ENCODE measurements around the gene MCM6. TPM values are rescaled to one million over a fixed set of nuclear protein-coding genes. Genes with fewer than 3 reads are reported as not detected.

Gene MCM6
- 196 and 197 TPM in 2 replicates for total RNA-seq

- Mint-ChIP-seq H3K9me3 (no peaks in the 10 kb centered on the region), H3K27ac (peak within 1 kb of the TSS; percentile 97), H3K27me3 (peaks cover 2% of the 10 kb centered on the region), H3K36me3 (ENCODE audit: low read depth) (peaks cover 36% of the 10 kb centered on the region), H3K4me1 (peaks cover 31% of the 10 kb centered on the region), H3K4me3 (peak within 1 kb of the TSS; percentile 83)
- DNase-seq = peak; percentile 100
- intact Hi-C loops (cut with micrococcal nuclease) = loop anchor here (1.0 to 2.0 kb wide), 5 partner anchors 109 to 957 kb away; partner anchors contain the start of genes DARS1, R3HDM1, UBXN4 and ZRANB3
Observed at GRCh38 chr2:135876066-135876711, at the start of gene MCM6. Gene MCM6, minus strand, starts transcription at chr2:135876443. Its CDS starts 78 bp downstream, at chr2:135876365.

GRCh38 chr2:135925571-135925970 lies 49.3 kb upstream of the MCM6 start:
- Mint-ChIP-seq H3K4me3 (no peak overlapping the region), H3K27ac (no peak overlapping the region), H3K4me1 (peaks cover 4% of the 10 kb centered on the region), H3K9me3 (no peaks in the 10 kb centered on the region), H3K27me3 (no peaks in the 10 kb centered on the region), H3K36me3 (ENCODE audit: low read depth) (peaks cover 49% of the 10 kb centered on the region)
- DNase-seq = no peak
- intact Hi-C loops (cut with micrococcal nuclease) = no loop called here

- Mint-ChIP-seq H3K4me3 (no peak overlapping the region), H3K9me3 (no peaks in the 10 kb centered on the region), H3K27me3 (no peaks in the 10 kb centered on the region), H3K36me3 (ENCODE audit: low read depth) (peaks cover 20% of the 10 kb centered on the region), H3K27ac (no peak overlapping the region), H3K4me1 (peaks cover 12% of the 10 kb centered on the region)
- peak; percentile 72 for DNase-seq
- intact Hi-C loops (cut with micrococcal nuclease) = loop anchor here (1.0 to 10.0 kb wide), 5 partner anchors 141 to 507 kb away; no protein-coding TSS in a partner anchor
Observed at GRCh38 chr2:135916207-135916606, 40.0 kb upstream of the MCM6 start.

DNA sequence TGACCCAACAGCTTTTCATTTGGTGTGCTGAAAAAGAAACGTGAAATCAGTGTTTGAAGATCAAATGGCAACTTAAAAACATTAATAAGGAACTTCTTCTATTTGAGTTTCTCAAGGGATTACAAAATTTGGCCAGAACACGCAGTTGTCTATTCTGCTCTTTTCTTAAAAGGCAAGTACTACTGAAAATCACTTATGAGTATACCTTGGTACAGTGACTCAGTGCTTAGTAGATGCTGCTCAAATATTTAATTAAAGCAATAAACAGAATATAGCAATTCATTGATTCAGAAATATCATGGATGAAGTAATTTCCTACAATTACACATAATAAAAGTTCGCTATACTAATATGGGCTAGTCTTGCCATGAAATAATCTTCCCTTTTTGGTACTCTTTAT lies 38.2 kb upstream of the MCM6 start:
- H3K9me3 Mint-ChIP-seq = no peaks in the 10 kb centered on the region
- H3K4me3 Mint-ChIP-seq = no peak overlapping the region
- H3K36me3 Mint-ChIP-seq (ENCODE audit: low read depth) = peaks cover 24% of the 10 kb centered on the region
- H3K27me3 Mint-ChIP-seq = no peaks in the 10 kb centered on the region
- peaks cover 17% of the 10 kb centered on the region for H3K4me1 Mint-ChIP-seq
- intact Hi-C loops (cut with micrococcal nuclease) = loop anchor here (5.0 to 10.0 kb wide), 5 partner anchors 52 to 413 kb away; no protein-coding TSS in a partner anchor
- H3K27ac Mint-ChIP-seq = no peak overlapping the region
- DNase-seq = no peak

DNA sequence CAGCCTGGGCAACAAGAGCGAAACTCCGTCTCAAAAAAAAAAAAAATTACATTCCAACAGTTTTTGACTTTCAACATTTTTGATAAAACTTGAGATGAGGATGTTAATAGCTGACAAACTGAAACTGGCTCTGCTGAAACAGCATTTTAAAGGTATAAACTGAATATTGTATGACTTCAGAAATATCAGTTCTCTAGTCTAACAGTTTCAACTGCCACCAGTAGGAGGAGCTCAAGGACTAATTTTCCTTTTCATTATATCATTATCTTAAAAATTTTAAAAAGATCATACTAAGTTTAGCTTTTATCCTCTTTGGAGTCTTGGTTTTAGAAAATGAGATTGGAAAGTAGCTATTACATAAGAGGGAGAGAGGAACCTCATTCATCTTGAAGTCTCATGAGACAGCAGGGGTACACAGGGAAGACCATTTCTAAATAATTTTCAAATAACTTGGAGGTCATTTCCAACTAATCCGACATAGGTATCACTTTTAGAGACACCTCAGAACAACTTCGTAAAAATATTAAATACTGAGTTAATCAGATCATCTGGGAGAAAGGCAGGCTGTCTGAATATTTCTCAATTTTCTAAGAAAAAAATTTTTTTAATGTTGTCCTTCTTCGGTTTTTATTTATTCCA lies 37.6 kb upstream of the MCM6 start:
- H3K4me3 Mint-ChIP-seq = no peak overlapping the region
- intact Hi-C loops (cut with micrococcal nuclease) = loop anchor here (1.0 to 10.0 kb wide), 7 partner anchors 52 to 468 kb away; no protein-coding TSS in a partner anchor
- no peaks in the 10 kb centered on the region for H3K9me3 Mint-ChIP-seq
- H3K4me1 Mint-ChIP-seq = peaks cover 18% of the 10 kb centered on the region
- peak; percentile 86 for DNase-seq
- H3K27me3 Mint-ChIP-seq = no peaks in the 10 kb centered on the region
- H3K27ac Mint-ChIP-seq = no peak overlapping the region
- peaks cover 26% of the 10 kb centered on the region for H3K36me3 Mint-ChIP-seq (ENCODE audit: low read depth)

- Mint-ChIP-seq H3K4me1 (peaks cover 9% of the 10 kb centered on the region), H3K27me3 (no peaks in the 10 kb centered on the region), H3K27ac (peak overlapping the region; percentile 27), H3K9me3 (no peaks in the 10 kb centered on the region), H3K4me3 (no peak overlapping the region), H3K36me3 (ENCODE audit: low read depth) (peaks cover 48% of the 10 kb centered on the region)
- intact Hi-C loops (cut with micrococcal nuclease) = loop anchor here (5.0 to 10.0 kb wide), 5 partner anchors 48 to 417 kb away; no protein-coding TSS in a partner anchor
- DNase-seq = no peak
Observed at GRCh38 chr2:135909976-135910375, 33.7 kb upstream of the MCM6 start.

GRCh38 chr2:135905679-135906078 lies 29.4 kb upstream of the MCM6 start:
- peaks cover 52% of the 10 kb centered on the region for H3K36me3 Mint-ChIP-seq (ENCODE audit: low read depth)
- H3K4me3 Mint-ChIP-seq = no peak overlapping the region
- H3K4me1 Mint-ChIP-seq = peaks cover 9% of the 10 kb centered on the region
- no peak overlapping the region for H3K27ac Mint-ChIP-seq
- H3K27me3 Mint-ChIP-seq = no peaks in the 10 kb centered on the region
- intact Hi-C loops (cut with micrococcal nuclease) = no loop called here
- H3K9me3 Mint-ChIP-seq = no peaks in the 10 kb centered on the region
- no peak for DNase-seq

- H3K9me3 Mint-ChIP-seq = no peaks in the 10 kb centered on the region
- intact Hi-C loops (cut with micrococcal nuclease) = no loop called here
- no peak overlapping the region for H3K27ac Mint-ChIP-seq
- H3K4me3 Mint-ChIP-seq = no peak overlapping the region
- H3K4me1 Mint-ChIP-seq = peaks cover 4% of the 10 kb centered on the region
- H3K27me3 Mint-ChIP-seq = no peaks in the 10 kb centered on the region
- DNase-seq = no peak
- H3K36me3 Mint-ChIP-seq (ENCODE audit: low read depth) = peaks cover 44% of the 10 kb centered on the region
Observed at GRCh38 chr2:135904341-135904989, 28.2 kb upstream of the MCM6 start.

GRCh38 chr2:135903650-135904049 lies 27.4 kb upstream of the MCM6 start:
- peaks cover 44% of the 10 kb centered on the region for H3K36me3 Mint-ChIP-seq (ENCODE audit: low read depth)
- intact Hi-C loops (cut with micrococcal nuclease) = no loop called here
- H3K27ac Mint-ChIP-seq = no peak overlapping the region

GRCh38 chr2:135899567-135899966 lies 23.3 kb upstream of the MCM6 start:
- Mint-ChIP-seq H3K27ac (no peak overlapping the region), H3K9me3 (no peaks in the 10 kb centered on the region), H3K36me3 (ENCODE audit: low read depth) (peaks cover 23% of the 10 kb centered on the region), H3K27me3 (no peaks in the 10 kb centered on the region), H3K4me1 (peaks cover 4% of the 10 kb centered on the region), H3K4me3 (no peak overlapping the region)
- DNase-seq = peak; percentile 39
- intact Hi-C loops (cut with micrococcal nuclease) = no loop called here

More at GRCh38 chr2:135903650-135904049, 27.4 kb upstream of the MCM6 start:
- no peak for DNase-seq
- no peaks in the 10 kb centered on the region for H3K9me3 Mint-ChIP-seq
- H3K4me3 Mint-ChIP-seq = no peak overlapping the region
- no peaks in the 10 kb centered on the region for H3K27me3 Mint-ChIP-seq
- peaks cover 4% of the 10 kb centered on the region for H3K4me1 Mint-ChIP-seq

- no peaks in the 10 kb centered on the region for H3K27me3 Mint-ChIP-seq
- no peaks in the 10 kb centered on the region for H3K4me1 Mint-ChIP-seq
- H3K36me3 Mint-ChIP-seq (ENCODE audit: low read depth) = peaks cover 18% of the 10 kb centered on the region
- no peak overlapping the region for H3K4me3 Mint-ChIP-seq
- DNase-seq = peak; percentile 50
- H3K9me3 Mint-ChIP-seq = no peaks in the 10 kb centered on the region
- intact Hi-C loops (cut with micrococcal nuclease) = no loop called here
- no peak overlapping the region for H3K27ac Mint-ChIP-seq
Observed at GRCh38 chr2:135898234-135898786, 22.1 kb upstream of the MCM6 start.

DNA sequence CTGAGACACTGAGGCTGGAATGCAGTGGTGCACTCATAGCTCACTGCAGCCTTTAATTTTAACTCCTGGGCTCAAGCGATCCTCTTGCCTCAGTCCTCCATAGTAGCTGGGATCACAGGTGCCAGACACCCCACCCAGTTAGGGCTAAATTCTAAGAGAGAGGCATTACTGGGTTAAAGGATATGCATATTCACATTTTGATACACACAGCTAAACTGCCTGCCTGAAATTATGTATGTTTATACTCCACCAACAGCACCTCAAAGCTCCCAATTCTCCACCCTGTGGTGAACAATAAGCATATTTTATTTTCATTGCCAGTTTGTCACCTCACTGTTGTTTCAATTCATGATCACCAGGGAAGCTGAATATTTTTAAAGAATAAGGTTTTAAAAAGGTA lies 18.7 kb upstream of the MCM6 start:
- Mint-ChIP-seq H3K4me3 (no peak overlapping the region), H3K36me3 (ENCODE audit: low read depth) (peaks cover 7% of the 10 kb centered on the region), H3K4me1 (no peaks in the 10 kb centered on the region), H3K9me3 (no peaks in the 10 kb centered on the region), H3K27me3 (no peaks in the 10 kb centered on the region), H3K27ac (no peak overlapping the region)
- intact Hi-C loops (cut with micrococcal nuclease) = no loop called here
- DNase-seq = peak; percentile 26

DNA sequence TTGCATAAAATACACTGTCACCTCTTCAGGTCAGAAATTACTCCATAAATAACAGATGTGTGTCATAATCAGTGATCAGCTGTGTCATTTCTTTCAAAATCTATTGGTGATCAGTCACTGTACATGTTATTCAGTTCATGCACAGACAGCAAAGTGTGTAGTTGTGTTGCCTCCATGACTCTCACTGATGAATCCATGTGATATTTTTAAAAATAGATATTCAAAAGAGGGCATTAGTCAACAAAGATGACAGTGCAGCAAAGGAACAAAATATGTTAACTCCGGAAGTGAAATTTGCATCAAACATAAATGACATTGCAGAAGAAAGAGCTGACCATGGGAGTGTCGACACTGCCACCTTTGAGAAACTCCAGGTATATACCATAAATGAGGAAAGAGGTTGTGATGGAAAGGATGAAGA lies 17.1 kb upstream of the MCM6 start:
- Mint-ChIP-seq H3K9me3 (peaks cover 4% of the 10 kb centered on the region), H3K4me3 (no peak overlapping the region), H3K4me1 (no peaks in the 10 kb centered on the region), H3K36me3 (ENCODE audit: low read depth) (peaks cover 2% of the 10 kb centered on the region), H3K27ac (no peak overlapping the region), H3K27me3 (no peaks in the 10 kb centered on the region)
- DNase-seq = no peak
- intact Hi-C loops (cut with micrococcal nuclease) = no loop called here

DNA sequence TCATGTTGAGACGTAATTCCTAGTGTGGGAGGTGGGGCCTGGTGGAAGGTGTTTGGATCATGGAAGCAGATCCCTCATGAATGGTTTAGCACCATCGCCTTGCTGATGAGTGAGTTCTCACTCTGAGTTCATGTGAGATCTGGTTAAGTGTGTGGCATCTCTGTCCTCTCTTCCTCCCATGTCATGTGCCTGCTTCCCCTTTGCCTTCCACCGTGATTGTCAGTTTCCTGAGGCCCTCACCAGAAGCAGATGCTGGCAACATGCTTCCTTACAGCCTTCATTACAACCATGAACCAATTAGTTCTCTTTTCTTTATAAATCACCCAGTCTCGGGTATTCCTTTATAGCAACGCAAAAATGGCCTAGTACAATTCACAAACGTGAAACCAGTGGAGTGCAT lies 14.6 kb upstream of the MCM6 start:
- Mint-ChIP-seq H3K36me3 (ENCODE audit: low read depth) (no peaks in the 10 kb centered on the region), H3K4me3 (no peak overlapping the region), H3K9me3 (peaks cover 10% of the 10 kb centered on the region), H3K4me1 (no peaks in the 10 kb centered on the region), H3K27me3 (no peaks in the 10 kb centered on the region), H3K27ac (no peak overlapping the region)
- intact Hi-C loops (cut with micrococcal nuclease) = no loop called here
- DNase-seq = peak; percentile 43
